Adrenal gland (tissue), 5 donors: ENCODE data around the gene NKX1-2.

Experiments
- CTCF ChIP-seq, 6 experiments: fragments of 450-650 bp in 4 of 6; fragments of 200-600 bp in 2 of 6; sonication (generic) in 1 of 6; IDR thresholded peaks; 1 replicate in 5 of 6; 2 replicates in 1 of 6; pipeline versions ENCODE4 v1.5.1 to v1.8.0; 2016 to 2021; ENCODE audit warnings: antibody characterized with exemption in 6 of 6, mild to moderate bottlenecking in 2 of 6, moderate library complexity in 1 of 6
- POLR2A ChIP-seq, 2 donors: fragments of 450-650 bp; IDR thresholded peaks; one replicate each; pipeline ENCODE4 v1.6.1; 2017; ENCODE audit warnings: antibody characterized with exemption in 2 of 2, mild to moderate bottlenecking in 2 of 2, moderate library complexity in 1 of 2
- donor health status: DM: no; HTN: no; CAD: no.

- TF ChIP-seq POLR2A (IDR thresholded peaks at IDR 0.05) (no peak), CTCF (IDR thresholded peaks at IDR 0.05) (no peak)
Measured at GRCh38 chr10:124460144-124460543, 10.3 kb upstream of the NKX1-2 start.
